Nephron (organoid): ENCODE results near the gene FAM169A.
"Not testable (repeated sequence)": the region's sequence is repeated elsewhere in the genome, so short reads cannot be mapped to it uniquely, and the experiment has no call there.

Experiments used
- H3K27ac Mint-ChIP-seq, 3 experiments: 2 replicates each; pipeline ENCODE4 v1.8.0; 2020; ENCODE audit warnings: mixed read lengths in 3 of 3, mild to moderate bottlenecking in 2 of 3, moderate library complexity in 1 of 3
- H3K27me3 Mint-ChIP-seq: 2 replicates; pipeline ENCODE4 v1.8.0; 2021; ENCODE audit warnings: low read depth, mild to moderate bottlenecking, moderate library complexity, mixed read lengths
- H3K36me3 Mint-ChIP-seq: 2 replicates; pipeline ENCODE4 v1.8.0; 2020; ENCODE audit warnings: low read depth, mixed read lengths
- H3K4me1 Mint-ChIP-seq: 2 replicates; pipeline ENCODE4 v1.8.0; 2020; ENCODE audit warnings: mixed read lengths
- H3K4me3 Mint-ChIP-seq, 3 experiments: 2 replicates each; pipeline ENCODE4 v1.8.0; 2020; ENCODE audit warnings: mild to moderate bottlenecking in 3 of 3, mixed read lengths in 3 of 3, moderate library complexity in 2 of 3
- H3K9me3 Mint-ChIP-seq: 2 replicates; pipeline ENCODE4 v1.8.0; 2020; ENCODE audit warnings: mixed read lengths
- TF ChIP-seq, protein P1 (sequence below), 3 experiments: fragments of 200-600 bp; sonication (generic); IDR thresholded peaks; one replicate each; pipeline ENCODE4 v1.5.0; 2021; ENCODE audit warnings: antibody characterized with exemption in 3 of 3; ENCODE audit not compliant: unreplicated experiment in 3 of 3

FAM169A gene

DNA sequence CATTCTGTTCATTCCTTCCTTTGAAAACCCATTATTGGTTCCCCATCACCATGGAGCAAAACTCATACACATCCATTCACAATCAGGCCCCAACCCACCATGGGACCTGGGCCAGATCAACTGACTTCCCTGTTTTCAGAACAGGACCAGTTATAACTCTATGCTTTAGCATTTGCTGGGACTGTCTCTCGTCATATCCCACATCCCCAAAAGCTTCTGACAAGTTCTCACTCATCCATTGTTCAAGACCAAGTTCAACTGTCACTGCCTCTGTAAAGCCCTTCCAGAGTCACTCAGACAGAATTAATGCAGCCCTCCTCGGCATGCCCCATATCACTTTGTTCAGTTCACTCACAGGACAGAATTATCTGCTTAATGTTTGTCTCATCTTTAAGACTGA, 4.0 kb downstream of the FAM169A start:
- H3K36me3 Mint-ChIP-seq, result no peaks in the 10 kb centered on the region
- no peak overlapping the region for H3K27ac Mint-ChIP-seq
- TF ChIP-seq, protein P1, sequence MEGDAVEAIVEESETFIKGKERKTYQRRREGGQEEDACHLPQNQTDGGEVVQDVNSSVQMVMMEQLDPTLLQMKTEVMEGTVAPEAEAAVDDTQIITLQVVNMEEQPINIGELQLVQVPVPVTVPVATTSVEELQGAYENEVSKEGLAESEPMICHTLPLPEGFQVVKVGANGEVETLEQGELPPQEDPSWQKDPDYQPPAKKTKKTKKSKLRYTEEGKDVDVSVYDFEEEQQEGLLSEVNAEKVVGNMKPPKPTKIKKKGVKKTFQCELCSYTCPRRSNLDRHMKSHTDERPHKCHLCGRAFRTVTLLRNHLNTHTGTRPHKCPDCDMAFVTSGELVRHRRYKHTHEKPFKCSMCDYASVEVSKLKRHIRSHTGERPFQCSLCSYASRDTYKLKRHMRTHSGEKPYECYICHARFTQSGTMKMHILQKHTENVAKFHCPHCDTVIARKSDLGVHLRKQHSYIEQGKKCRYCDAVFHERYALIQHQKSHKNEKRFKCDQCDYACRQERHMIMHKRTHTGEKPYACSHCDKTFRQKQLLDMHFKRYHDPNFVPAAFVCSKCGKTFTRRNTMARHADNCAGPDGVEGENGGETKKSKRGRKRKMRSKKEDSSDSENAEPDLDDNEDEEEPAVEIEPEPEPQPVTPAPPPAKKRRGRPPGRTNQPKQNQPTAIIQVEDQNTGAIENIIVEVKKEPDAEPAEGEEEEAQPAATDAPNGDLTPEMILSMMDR (IDR thresholded peaks at IDR 0.05; ENCODE audit: unreplicated experiment in 3 of 3), result no peak
- peaks cover 12% of the 10 kb centered on the region for H3K4me1 Mint-ChIP-seq
- no peak overlapping the region for H3K4me3 Mint-ChIP-seq
- H3K27me3 Mint-ChIP-seq, result peaks cover 32% of the 10 kb centered on the region
- H3K9me3 Mint-ChIP-seq, result no peaks in the 10 kb centered on the region

DNA sequence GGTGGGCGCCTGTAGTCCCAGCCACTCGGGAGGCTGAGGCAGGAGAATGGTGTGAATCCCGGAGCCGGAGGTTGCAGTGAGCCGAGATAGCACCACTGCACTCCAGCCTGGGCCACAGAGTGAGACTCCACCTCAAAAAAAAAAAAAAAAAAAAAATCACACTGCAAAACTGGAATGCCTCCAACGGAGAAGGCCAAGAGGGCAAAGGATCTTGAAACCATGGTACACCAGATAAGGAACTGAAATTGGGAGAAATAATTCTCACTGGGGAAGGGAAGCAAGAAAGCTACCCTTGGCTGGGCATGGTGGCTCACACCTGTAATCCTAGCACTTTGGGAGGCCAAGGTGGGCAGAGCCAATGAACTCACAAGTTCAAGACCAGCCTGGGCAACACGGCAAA, 9.2 kb downstream of the FAM169A start:
- not testable (repeated sequence) for H3K4me3 Mint-ChIP-seq, H3K27me3 Mint-ChIP-seq, H3K27ac Mint-ChIP-seq, H3K4me1 Mint-ChIP-seq
- H3K36me3 Mint-ChIP-seq, result peaks cover 13% of the 10 kb centered on the region
- peaks cover 13% of the 10 kb centered on the region for H3K9me3 Mint-ChIP-seq

DNA sequence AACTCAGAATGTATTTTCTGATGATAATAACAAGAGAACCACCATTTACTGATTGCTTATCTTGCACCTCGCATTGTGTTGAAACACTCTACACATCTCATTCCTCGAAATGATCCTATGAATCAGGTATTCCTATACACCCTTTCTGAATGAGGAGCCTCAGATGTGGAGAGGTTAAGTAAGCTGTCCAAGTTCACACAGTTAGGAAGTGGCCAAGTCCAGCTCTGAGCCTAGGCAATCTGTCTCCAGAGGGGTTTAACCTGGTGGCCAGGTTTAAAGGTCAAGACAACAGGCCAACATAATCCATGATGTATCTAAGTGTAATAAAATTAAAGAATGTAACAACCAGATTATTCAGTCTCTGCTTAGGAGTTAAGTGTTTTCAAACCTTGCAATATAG, 12.9 kb downstream of the FAM169A start:
- Mint-ChIP-seq H3K4me1 (peaks cover 15% of the 10 kb centered on the region), H3K9me3 (peaks cover 13% of the 10 kb centered on the region), H3K27me3 (no peaks in the 10 kb centered on the region), H3K27ac (no peak overlapping the region), H3K4me3 (no peak overlapping the region), H3K36me3 (peaks cover 13% of the 10 kb centered on the region)
- TF ChIP-seq, protein P1 (IDR thresholded peaks at IDR 0.05; ENCODE audit: unreplicated experiment in 3 of 3), result no peak

DNA sequence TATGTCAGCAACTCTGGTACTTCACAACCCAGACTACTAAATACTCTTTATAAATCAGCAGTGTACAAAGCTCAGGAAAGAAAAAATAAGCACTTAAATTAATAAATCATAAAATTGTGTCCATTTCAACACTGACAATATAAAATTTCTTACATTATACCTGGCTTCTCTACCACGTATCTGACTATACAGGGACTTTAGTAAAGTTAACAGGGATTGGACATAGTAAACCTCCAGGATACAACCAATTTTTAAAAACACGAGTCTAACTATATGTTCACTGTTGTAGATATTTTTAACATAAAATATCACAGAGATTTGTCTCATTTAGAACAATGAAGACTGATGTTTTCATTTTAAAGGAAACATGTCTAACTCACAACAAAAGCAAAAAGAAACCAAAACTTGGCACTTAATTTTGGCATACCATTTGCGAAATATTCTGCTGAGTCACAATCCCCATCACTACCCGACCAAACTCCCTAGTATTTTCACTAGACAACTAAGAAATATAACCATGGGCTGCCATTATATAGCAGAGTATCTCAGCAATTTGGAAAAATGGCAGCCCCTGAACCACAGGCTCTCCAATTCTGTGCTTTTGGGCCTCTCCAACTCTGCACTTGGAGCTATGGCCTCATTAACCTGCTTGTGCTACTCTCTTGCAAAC, 14.4 kb downstream of the FAM169A start:
- H3K27me3 Mint-ChIP-seq, result no peaks in the 10 kb centered on the region
- peaks cover 15% of the 10 kb centered on the region for H3K4me1 Mint-ChIP-seq
- peaks cover 13% of the 10 kb centered on the region for H3K9me3 Mint-ChIP-seq
- H3K36me3 Mint-ChIP-seq, result peaks cover 13% of the 10 kb centered on the region
- no peak overlapping the region for H3K27ac Mint-ChIP-seq
- no peak overlapping the region for H3K4me3 Mint-ChIP-seq
- TF ChIP-seq, protein P1 (IDR thresholded peaks at IDR 0.05; ENCODE audit: unreplicated experiment in 3 of 3), result no peak

DNA sequence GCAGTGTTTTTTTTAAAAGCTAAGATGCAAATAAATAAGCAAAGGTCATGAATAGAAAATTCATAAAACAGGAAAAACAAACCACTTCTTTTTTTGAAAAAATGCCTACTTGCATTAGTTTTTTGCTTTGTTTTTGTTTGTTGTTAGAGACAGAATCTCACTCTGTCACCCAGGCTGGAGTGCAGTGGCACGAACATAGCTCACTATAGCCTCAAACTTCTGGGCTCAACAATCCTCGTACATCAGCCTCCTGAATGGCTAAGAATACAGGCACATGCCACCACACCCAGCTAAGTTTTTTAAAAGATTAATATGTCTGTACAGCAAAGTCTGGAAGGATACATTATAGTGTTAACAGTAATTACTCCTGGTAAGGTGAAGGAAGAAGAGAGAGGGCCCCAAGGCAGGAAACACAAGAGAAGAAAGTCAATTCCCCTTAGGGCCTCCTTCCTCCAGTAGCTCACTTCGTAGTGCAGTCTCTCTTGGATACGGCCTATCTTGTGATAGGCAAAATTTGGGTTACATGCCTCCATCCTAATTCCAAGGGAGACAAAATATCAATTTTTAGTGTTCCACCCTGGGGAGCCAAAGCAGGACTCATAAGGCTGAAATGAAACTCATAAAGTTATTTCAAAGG, 15.3 kb downstream of the FAM169A start:
- H3K27ac Mint-ChIP-seq, result peak overlapping the region in 1 of 3 experiments; percentile 52
- peaks cover 8% of the 10 kb centered on the region for H3K9me3 Mint-ChIP-seq
- no peaks in the 10 kb centered on the region for H3K27me3 Mint-ChIP-seq
- H3K36me3 Mint-ChIP-seq, result peaks cover 7% of the 10 kb centered on the region
- peaks cover 15% of the 10 kb centered on the region for H3K4me1 Mint-ChIP-seq
- TF ChIP-seq, protein P1 (IDR thresholded peaks at IDR 0.05; ENCODE audit: unreplicated experiment in 3 of 3), result no peak
- H3K4me3 Mint-ChIP-seq, result no peak overlapping the region

DNA sequence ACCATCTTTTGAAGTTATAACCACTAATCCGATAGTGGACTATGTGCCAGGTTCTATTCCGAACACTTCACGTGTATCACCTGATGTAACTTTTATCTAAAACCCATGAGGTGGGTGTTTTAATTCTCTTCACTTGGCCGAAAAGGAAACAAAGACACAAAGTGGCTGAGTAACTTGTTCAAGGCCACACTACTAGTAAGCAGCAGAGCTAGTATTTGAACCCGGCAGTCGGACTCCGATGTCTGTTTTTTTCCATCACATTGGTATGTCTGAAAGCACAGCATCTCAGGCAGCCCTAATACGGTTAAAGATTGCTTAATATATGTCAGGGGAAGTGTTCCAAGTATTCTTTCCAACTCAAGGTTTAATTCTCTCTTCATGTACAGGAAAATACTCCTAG, 16.2 kb downstream of the FAM169A start:
- Mint-ChIP-seq H3K27ac (peak overlapping the region in 1 of 3 experiments; percentile 52), H3K4me1 (peaks cover 15% of the 10 kb centered on the region), H3K27me3 (no peaks in the 10 kb centered on the region), H3K4me3 (no peak overlapping the region), H3K36me3 (no peaks in the 10 kb centered on the region), H3K9me3 (peaks cover 2% of the 10 kb centered on the region)
- TF ChIP-seq, protein P1 (IDR thresholded peaks at IDR 0.05; ENCODE audit: unreplicated experiment in 3 of 3), result no peak
